Measurements from ENCODE around the gene MYG1.
"Not testable (repeated sequence)": the region's sequence is repeated elsewhere in the genome, so short reads cannot be mapped to it uniquely, and the experiment has no call there.

MYG1 gene

GRCh38 chr12:53287741-53288216 is 11.7 kb upstream of the MYG1 start:
- DNase-seq = peak; percentile 90

DNA sequence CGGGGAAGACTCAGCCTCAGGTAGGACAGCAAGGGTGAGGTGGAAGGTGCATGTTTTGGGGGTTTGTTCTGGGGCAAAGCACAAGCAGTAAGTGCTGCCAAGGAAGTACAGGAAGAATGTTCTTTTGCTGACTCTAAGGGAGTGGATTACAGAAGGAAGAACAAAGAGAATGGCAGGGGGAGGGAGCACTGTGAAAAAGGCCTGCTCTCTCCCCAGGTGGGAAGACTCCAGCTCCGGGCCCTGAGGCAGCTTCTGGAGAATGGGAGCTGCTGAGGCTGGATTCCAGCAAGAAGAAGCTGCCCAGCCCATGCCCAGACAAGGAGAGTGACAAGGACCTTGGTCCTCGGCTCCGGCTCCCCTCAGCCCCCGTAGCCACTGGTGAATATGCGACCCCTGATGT is 11.2 kb upstream of the MYG1 start:
- DNase-seq = no peak

- DNase-seq = no peak
Measured at GRCh38 chr12:53289891-53290290, 9.6 kb upstream of the MYG1 start.

DNA sequence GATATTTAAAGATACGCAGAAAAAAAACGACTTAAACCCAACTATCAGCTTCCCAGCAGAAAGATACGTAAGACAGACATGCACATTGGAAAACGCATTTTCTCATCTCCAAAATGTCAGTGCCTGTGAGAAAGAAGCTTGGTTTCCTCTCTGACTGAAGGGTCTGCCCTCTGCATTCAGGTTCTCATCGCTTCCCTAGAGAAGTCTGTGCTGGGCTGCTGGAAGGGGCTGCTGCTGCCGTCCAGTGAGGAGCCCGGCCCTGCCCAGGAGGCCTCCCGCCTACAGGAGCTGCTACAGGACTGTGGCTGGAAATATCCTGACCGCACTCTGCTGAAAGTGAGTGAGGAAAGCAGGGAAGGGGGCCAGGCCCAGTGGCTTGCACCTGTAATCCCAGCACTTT is 8.8 kb upstream of the MYG1 start:
- no peak for DNase-seq

- DNase-seq = no peak
Measured at GRCh38 chr12:53292426-53292825, 7.1 kb upstream of the MYG1 start.

GRCh38 chr12:53295070-53295890 is 4.2 kb upstream of the MYG1 start, which contains the start of gene PFDN5:
PFDN5 (plus strand) TSS chr12:53295542; CDS start chr12:53295568, 26 bp downstream.
- peak; percentile 95 for DNase-seq

DNA sequence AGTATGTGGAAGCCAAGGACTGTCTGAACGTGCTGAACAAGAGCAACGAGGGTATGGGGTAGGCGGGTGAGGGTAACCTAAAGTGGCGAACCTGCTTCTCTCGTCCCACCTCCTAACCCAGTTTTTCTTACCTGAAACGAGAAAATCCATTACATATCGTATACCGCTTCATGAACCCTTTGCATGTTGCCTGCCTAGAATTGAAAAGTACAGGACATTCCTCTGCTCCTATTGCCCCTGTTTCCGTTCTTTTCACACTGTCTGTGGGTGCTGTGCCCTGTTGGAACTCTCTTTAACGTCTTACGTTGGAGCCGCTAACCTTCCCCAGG is 3.6 kb upstream of the MYG1 start:
- DNase-seq = no peak

- not testable (repeated sequence) for DNase-seq
Measured at GRCh38 chr12:53297106-53297505, 2.4 kb upstream of the MYG1 start.

GRCh38 chr12:53298164-53298563 is 1.3 kb upstream of the MYG1 start:
- no peak for DNase-seq

DNA sequence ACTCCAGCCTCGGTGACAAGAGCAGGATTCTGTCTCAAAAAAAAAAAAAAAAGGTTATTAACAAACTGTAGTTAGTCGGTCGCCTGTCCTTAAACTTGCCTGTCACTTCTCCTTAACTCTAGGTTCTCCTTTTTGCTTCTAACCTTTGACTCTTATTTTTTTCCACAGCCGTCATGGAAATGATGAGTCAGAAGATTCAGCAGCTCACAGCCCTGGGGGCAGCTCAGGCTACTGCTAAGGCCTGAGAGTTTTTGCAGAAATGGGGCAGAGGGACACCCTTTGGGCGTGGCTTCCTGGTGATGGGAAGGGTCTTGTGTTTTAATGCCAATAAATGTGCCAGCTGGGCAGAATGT is 418 bp upstream of the MYG1 start:
- DNase-seq = peak; percentile 75

GRCh38 chr12:53300187-53300586 is 692 bp downstream of the MYG1 start:
- peak; percentile 66 for DNase-seq

DNA sequence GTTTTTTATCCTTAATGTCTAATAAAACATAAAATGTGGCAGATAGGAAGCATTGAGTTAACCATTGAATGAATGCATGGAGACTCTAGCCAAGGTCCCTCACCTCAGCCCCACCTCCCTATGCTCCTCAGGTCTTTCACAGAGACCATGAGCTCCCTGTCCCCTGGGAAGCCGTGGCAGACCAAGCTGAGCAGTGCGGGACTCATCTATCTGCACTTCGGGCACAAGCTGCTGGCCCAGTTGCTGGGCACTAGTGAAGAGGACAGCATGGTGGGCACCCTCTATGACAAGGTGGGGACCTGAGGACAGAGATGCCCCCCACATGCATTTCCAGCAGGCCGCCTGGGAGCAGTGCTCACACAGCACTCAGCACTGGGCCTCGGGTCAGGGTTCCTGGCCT is 3.4 kb downstream of the MYG1 start:
- DNase-seq = no peak

DNA sequence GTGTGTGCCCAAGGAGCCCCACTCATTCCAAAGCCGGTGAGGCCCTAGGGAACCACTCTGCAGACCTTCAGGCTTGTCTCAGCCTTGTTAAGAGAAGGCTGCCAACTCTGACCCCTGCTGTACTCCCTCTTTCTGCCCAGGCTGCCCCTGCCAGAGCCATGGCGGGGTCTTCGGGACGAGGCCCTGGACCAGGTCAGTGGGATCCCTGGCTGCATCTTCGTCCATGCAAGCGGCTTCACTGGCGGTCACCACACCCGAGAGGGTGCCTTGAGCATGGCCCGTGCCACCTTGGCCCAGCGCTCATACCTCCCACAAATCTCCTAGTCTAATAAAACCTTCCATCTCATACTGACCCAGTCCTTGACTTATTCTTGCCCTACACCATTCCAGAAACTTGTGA is 7.3 kb downstream of the MYG1 start:
- DNase-seq = no peak

DNA sequence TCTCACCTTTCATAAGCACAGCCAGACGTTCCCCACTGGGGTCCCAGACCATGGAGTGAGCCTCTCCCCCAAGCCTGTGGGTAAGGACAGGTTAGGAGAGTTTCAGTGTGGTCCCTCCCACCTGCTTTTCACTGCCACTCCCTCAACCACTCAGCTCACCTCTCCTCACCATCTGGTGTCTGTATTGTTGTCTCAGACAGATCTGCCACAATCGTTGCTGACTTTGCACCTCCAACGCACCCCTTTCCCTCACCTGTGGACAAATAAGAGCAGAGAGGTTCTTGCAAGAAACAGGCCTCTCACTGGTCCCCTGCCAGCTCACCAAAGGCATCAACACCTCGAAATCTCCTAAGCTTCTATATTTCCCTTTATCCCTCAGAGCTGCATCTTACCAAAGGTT is 8.8 kb downstream of the MYG1 start:
- no peak for DNase-seq

DNA sequence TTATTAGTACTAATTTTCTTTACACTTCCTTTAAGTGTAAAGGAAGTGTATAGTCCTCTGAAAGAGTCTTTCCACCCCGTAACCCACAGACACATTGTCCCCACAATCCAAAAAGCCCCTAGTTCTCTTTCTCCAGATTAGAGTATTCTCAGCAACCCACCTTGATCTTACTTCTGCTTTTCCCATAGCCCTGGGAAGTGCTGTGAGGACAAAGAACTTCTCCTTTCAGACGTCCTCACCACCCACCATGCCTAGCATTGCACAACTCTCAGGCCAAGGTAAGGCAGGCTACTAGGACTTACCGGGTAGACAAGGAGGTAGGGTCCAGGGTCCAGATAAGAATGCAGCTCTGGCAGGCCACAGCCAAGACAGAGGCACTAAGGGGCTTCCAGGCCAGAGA is 14.5 kb downstream of the MYG1 start:
- no peak for DNase-seq

DNA sequence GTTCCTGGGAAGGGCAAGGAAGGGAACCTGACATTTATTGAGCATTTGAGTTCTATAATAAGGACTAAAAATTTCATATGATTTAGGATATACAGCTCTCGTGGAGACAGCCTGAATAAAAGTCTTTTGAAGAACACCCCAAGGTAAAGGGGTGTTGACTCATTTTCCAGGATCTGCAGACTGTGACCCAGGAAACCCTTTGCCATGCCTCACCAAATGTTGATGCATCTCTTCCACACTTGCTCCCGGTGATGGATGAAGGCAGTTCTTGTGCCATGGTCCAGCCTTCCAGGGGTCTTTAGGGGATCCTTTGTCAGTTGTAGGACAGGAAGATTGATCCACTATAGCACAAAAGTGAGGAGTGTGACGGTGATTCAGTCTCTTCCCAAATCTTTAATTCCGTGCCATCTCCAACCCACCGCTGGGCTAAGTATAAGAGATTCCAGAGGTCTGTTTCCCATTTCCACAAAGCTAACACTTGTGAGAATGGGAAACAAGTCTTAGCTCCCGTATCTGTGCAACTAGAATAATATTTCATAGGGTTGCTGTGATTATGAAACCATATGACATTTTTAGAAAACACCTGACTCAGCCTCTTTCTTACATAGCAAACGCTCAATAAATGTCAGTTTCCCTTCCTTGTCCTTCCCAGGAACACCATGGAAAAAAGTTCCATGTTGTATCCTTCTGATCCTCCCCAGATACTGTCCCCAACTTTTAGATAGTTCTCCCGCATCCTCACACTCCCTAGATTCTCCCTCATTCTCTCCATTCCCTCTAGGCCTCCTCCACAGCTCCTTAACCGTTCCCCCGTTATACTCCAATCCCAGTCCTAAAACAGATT is 21.1 kb downstream of the MYG1 start:
- DNase-seq = no peak

DNA sequence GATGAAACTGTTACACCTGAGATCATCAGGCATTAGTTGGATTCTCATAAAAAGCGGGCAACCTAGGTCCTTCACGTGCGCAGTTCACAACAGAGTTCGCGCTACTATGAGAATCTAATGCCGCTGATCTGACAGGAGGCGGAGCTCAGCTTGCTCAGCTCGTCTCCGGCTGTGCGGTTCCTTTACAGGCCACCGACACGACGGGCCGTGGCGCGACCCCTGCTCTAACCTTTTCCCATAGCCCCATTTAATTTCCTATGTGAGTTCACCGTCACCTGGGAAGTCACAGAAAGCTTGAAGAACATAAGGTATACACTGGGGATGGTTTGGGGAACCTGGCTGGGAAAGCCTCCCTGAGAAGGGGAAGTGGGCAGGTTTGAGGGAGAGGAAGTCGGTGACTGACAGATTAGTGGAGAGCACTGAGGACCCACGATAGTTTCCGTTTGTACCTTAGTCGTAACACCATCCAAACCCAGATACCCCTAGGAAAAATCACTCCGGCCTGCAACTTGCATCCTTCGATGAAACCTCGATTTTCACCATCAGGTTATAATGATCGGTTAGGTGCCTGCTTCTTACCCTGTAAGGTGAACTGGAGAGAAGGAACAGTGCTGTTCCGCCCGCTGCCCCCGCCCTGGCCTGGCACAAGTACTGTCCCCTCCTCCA is 24.8 kb downstream of the MYG1 start:
- peak; percentile 85 for DNase-seq

GRCh38 chr12:53324779-53325510 is 25.4 kb downstream of the MYG1 start:
- DNase-seq = peak; percentile 95

GRCh38 chr12:53325511-53326061 is 26.1 kb downstream of the MYG1 start:
- DNase-seq = peak; percentile 68

- DNase-seq = no peak
Measured at GRCh38 chr12:53326460-53327185, 27.1 kb downstream of the MYG1 start.

DNA sequence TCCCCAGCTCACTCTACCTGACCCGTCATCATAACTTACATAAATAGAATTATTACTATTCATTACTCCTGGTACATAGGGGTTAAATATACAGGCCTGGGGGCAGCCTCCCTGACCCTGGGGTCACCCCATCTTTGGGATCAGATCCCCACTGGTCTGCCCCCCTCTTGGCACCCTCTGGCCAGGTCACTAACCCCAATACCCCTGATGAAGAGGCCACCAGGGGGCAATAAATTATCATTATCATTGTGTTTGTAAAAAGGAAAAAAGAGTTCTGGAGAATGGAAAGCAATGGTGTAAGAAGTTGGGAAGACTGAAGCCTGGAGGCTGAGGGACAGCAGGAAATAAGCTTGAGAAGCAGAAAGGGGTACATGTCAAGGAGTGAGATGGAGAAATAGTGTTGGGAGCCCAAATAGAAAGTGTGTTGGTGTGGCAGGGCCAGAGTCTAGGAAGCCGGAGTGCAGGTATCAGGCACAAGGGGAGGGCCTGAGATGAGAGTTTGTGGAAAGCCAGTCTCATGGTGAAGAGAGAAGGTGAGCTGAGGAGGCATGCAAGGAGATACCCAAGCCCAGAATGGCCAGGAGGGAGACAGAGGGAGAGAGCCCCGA is 28.0 kb downstream of the MYG1 start:
- DNase-seq = no peak
